ENCODE data around the gene SLC2A11.

GRCh38 chr22:23908587-23909205 lies 51.0 kb downstream of the SLC2A11 start:
- TF ChIP-seq CTCF (IDR thresholded peaks at IDR 0.05) (no peak), POLR2AphosphoS5 (IDR thresholded peaks at IDR 0.05) (no peak), POLR2A (IDR thresholded peaks at IDR 0.05) (no peak)

Data from stomach (tissue), 4 donors.